GM12878 (cell line): ENCODE results near the gene NSDHL. TPM values are rescaled to one million over a fixed set of nuclear protein-coding genes. Genes with fewer than 3 reads are reported as not detected.

Experiments
- ATAC-seq: fragments of 200-7000 bp; cut with Tn5 transposase; 3 replicates; pipeline ENCODE4 v1.9.1; 2020; ENCODE audit warnings: mild to moderate bottlenecking, moderate library complexity
- BruUV-seq: library from RNA; stranded (reverse); fragments of 400-500 nt; replicated peaks from 2 replicates; lab custom pipeline; 2021; lab: Mats Ljungman, UMichigan
- CTCF ChIA-PET: fragments of 300-600 bp; sonication (Branson Sonifier 250); formaldehyde crosslinking; extraction: SDS; loops from one replicate; lab custom pipeline; 2021; ENCODE audit warnings: inconsistent platforms; lab: Yijun Ruan, JAX
- POLR2A ChIA-PET: fragments of 350-600 bp; formaldehyde crosslinking; extraction: SDS; loops from one replicate; lab custom pipeline; 2021; ENCODE audit warnings: inconsistent platforms; lab: Charles Lee
- RAD21 ChIA-PET: fragments of 300-600 bp; sonication (Branson Sonifier 250); formaldehyde crosslinking; loops from one replicate; lab custom pipeline; 2023; ENCODE audit warnings: antibody characterized with exemption; ENCODE audit not compliant: unreplicated experiment; lab: Charles Lee
- SMC1A ChIA-PET: fragments of 300-600 bp; sonication (Branson Sonifier 250); formaldehyde crosslinking; loops from one replicate; lab custom pipeline; 2023; ENCODE audit not compliant: unreplicated experiment, uncharacterized antibody; lab: Charles Lee
- DNase-seq: peaks from one replicate; pipeline ENCODE4 v3.0.0-alpha.2; 2011; ENCODE audit warnings: low read depth, low spot score
- FAIRE-seq: peaks from 3 replicates; lab custom pipeline; 2011; peaks lifted over from hg19 to GRCh38; lab: Jason Lieb, UNC
- H2AFZ ChIP-seq: 2 replicates; pipeline ENCODE4 v1.6.0; 2011; ENCODE audit warnings: low read depth, low read length, control low read depth; ENCODE audit not compliant: control insufficient read depth
- H3K27ac ChIP-seq: 2 replicates; pipeline ENCODE4 v1.5.1; 2011; ENCODE audit warnings: control low read depth; ENCODE audit not compliant: control insufficient read depth, insufficient read depth
- H3K27me3 ChIP-seq, 2 experiments: replicated peaks in 1 of 2; 2 replicates each; pipeline versions ENCODE4 v1.6.0 to v1.6.1; 2011; ENCODE audit warnings: low read length in 1 of 2; ENCODE audit not compliant: control insufficient read depth in 2 of 2, insufficient read depth in 2 of 2
- H3K36me3 ChIP-seq, 2 experiments: 2 replicates each; pipeline ENCODE4 v1.5.1; 2011; ENCODE audit warnings: low read length in 1 of 2; ENCODE audit not compliant: control insufficient read depth in 2 of 2, insufficient read depth in 2 of 2
- H3K4me1 ChIP-seq: 2 replicates; pipeline ENCODE4 v1.6.1; 2011; ENCODE audit warnings: mild to moderate bottlenecking, low read length, moderate library complexity, mixed read lengths; ENCODE audit not compliant: control insufficient read depth, insufficient read depth
- H3K4me2 ChIP-seq: 2 replicates; pipeline ENCODE4 v1.6.0; 2011; ENCODE audit warnings: control low read depth; ENCODE audit not compliant: control insufficient read depth, insufficient read depth
- H3K4me3 ChIP-seq: fragments of 200-600 bp; sonication (generic); 2 replicates; pipeline ENCODE4 v1.5.1; 2016
- H3K79me2 ChIP-seq: 2 replicates; pipeline ENCODE4 v1.6.0; 2011; ENCODE audit warnings: low read length; ENCODE audit not compliant: control insufficient read depth, insufficient read depth
- H3K9ac ChIP-seq: 2 replicates; pipeline ENCODE4 v1.8.0; 2011; ENCODE audit warnings: low read length, control low read depth, mixed read lengths; ENCODE audit not compliant: control insufficient read depth, insufficient read depth
- H3K9me3 ChIP-seq: replicated peaks from 3 replicates; pipeline ENCODE4 v1.5.1; 2011; ENCODE audit warnings: mild to moderate bottlenecking, low read length; ENCODE audit not compliant: control insufficient read depth, insufficient read depth
- H4K20me1 ChIP-seq: 2 replicates; pipeline ENCODE4 v1.6.0; 2011; ENCODE audit not compliant: control insufficient read depth, insufficient read depth
- CBX5 ChIP-seq: sonication (generic); IDR thresholded peaks from 2 replicates; pipeline ENCODE4 v1.6.1; 2016; ENCODE audit warnings: low read depth, moderate library complexity, mild to moderate bottlenecking, inconsistent platforms
- CHD2 ChIP-seq: IDR thresholded peaks from 2 replicates; pipeline ENCODE4 v1.6.1; 2011; ENCODE audit warnings: low read depth, low read length, improper control_type of control experiment, borderline replicate concordance
- FOS ChIP-seq: IDR thresholded peaks from 3 replicates; pipeline ENCODE4 v1.6.1; 2011; ENCODE audit warnings: borderline replicate concordance; ENCODE audit not compliant: insufficient read length; ENCODE audit errors: extremely low read depth
- FOXK2 ChIP-seq: fragments of 450-650 bp; IDR thresholded peaks from 2 replicates; pipeline ENCODE4 v1.6.1; 2017; ENCODE audit warnings: mild to moderate bottlenecking, moderate library complexity
- GABPA ChIP-seq: IDR thresholded peaks from 2 replicates; pipeline ENCODE4 v1.6.1; 2014; ENCODE audit warnings: antibody characterized with exemption, low read depth, mild to moderate bottlenecking, inconsistent platforms
- IKZF1 ChIP-seq: fragments of 450-650 bp; conservative IDR thresholded peaks from 2 replicates; pipeline ENCODE4 v1.6.1; 2017; ENCODE audit warnings: antibody characterized with exemption, mild to moderate bottlenecking
- IKZF2 ChIP-seq, 2 experiments: fragments of 450-650 bp; IDR thresholded peaks; 2 replicates each; pipeline ENCODE4 v1.6.1; 2017; ENCODE audit warnings: mild to moderate bottlenecking in 2 of 2, moderate library complexity in 2 of 2
- IRF4 ChIP-seq: IDR thresholded peaks from 2 replicates; pipeline ENCODE4 v1.6.1; 2011; ENCODE audit warnings: low read depth, low read length
- MTA2 ChIP-seq: fragments of 450-650 bp; IDR thresholded peaks from 2 replicates; pipeline ENCODE4 v1.6.1; 2016; ENCODE audit warnings: low read depth, mild to moderate bottlenecking, moderate library complexity
- MTA3 ChIP-seq: IDR thresholded peaks from 2 replicates; pipeline ENCODE4 v1.6.1; 2012; ENCODE audit warnings: low read length, inconsistent platforms, borderline replicate concordance
- NR2C1 ChIP-seq: fragments of 450-650 bp; IDR thresholded peaks from 2 replicates; pipeline ENCODE4 v1.6.1; 2017; ENCODE audit warnings: antibody characterized with exemption, mild to moderate bottlenecking, moderate library complexity
- NR2F1 ChIP-seq: fragments of 450-650 bp; conservative IDR thresholded peaks from 2 replicates; pipeline ENCODE4 v1.6.1; 2017; ENCODE audit warnings: mild to moderate bottlenecking
- POLR2AphosphoS5 ChIP-seq: IDR thresholded peaks from 2 replicates; pipeline ENCODE4 v1.6.1; 2011; ENCODE audit warnings: mild to moderate bottlenecking, low read length, inconsistent platforms
- POU2F2 ChIP-seq: IDR thresholded peaks from 3 replicates; pipeline ENCODE4 v1.6.1; 2011; ENCODE audit warnings: low read depth, mild to moderate bottlenecking, low read length, borderline replicate concordance
- RAD21 ChIP-seq: IDR thresholded peaks from 2 replicates; pipeline ENCODE4 v1.6.1; 2011; ENCODE audit warnings: mild to moderate bottlenecking, low read depth, low read length, moderate library complexity; ENCODE audit not compliant: insufficient read depth
- RAD51 ChIP-seq: fragments of 450-650 bp; IDR thresholded peaks from 2 replicates; pipeline ENCODE4 v1.6.1; 2016; ENCODE audit warnings: moderate library complexity, mild to moderate bottlenecking, inconsistent platforms
- SP1 ChIP-seq: IDR thresholded peaks from one replicate; pipeline ENCODE4 v1.6.1; 2011; ENCODE audit warnings: low read depth, low read length
- SREBF1 ChIP-seq: IDR thresholded peaks from 2 replicates; pipeline ENCODE4 v1.6.1; 2012; ENCODE audit warnings: mild to moderate bottlenecking, low read length
- TAF1 ChIP-seq: IDR thresholded peaks from 2 replicates; pipeline ENCODE4 v1.6.1; 2011; ENCODE audit warnings: mild to moderate bottlenecking, low read depth, low read length, borderline replicate concordance
- TARDBP ChIP-seq: IDR thresholded peaks from 2 replicates; pipeline ENCODE4 v1.6.1; 2016; ENCODE audit warnings: borderline replicate concordance
- TCF12 ChIP-seq: IDR thresholded peaks from 2 replicates; pipeline ENCODE4 v1.6.1; 2011; ENCODE audit warnings: low read depth, mild to moderate bottlenecking, low read length
- YBX1 ChIP-seq: fragments of 450-650 bp; IDR thresholded peaks from 2 replicates; pipeline ENCODE4 v1.6.1; 2016; ENCODE audit warnings: antibody characterized with exemption
- WGBS: methylation state at CpG from one replicate; pipeline ENCODE4 v1.1.6; 2016; ENCODE audit warnings: low lambda C conversion rate; ENCODE audit not compliant: insufficient replicate concordance, insufficient coverage; ENCODE audit errors: missing lambda C conversion rate; 5-methylcytosine and 5-hydroxymethylcytosine counted together
- in situ Hi-C: fragments of 300-500 bp; cut with MboI; formaldehyde crosslinking; loops from 9 replicates; pipeline ENCODE4 v1.14.3; 2018; ENCODE audit warnings: mixed read lengths
- intact Hi-C: fragments of 100-400 bp; cut with micrococcal nuclease; formaldehyde crosslinking; loops from one replicate; pipeline ENCODE4 v1.14.2; 2022; ENCODE audit not compliant: unreplicated experiment
- polyA plus RNA-seq, 11 experiments: library from polyadenylated mRNA; depleted of rRNA in 4 of 11; unstranded in 6 of 11; stranded (reverse) in 5 of 11; fragments of >200 nt; fragmentation: Nextera tagmentation in 4 of 11; fragmentation: Illumina TruSeq in 1 of 11; extraction: Ambion mirVana in 4 of 11; extraction: Trizol in 1 of 11; gene quantifications; 1 replicate in 1 of 11; 2 replicates in 10 of 11; pipeline versions ENCODE4 v1.2.1 to v1.2.3, GENCODE V29; 2011 to 2016; ENCODE audit warnings: inconsistent platforms in 2 of 11, missing spikeins in 2 of 11, low read depth in 1 of 11
- total RNA-seq, 4 experiments: library from RNA; depleted of rRNA in 3 of 4; stranded (reverse); fragments of >200 nt in 3 of 4; fragmentation: Illumina TruSeq in 1 of 4; extraction: Trizol in 1 of 4; gene quantifications; 2 replicates each; pipeline versions ENCODE4 v1.2.1 to v1.2.3, GENCODE V29; 2013 to 2021
- TF ChIP-seq, protein P1 (sequence below): fragments of 450-650 bp; IDR thresholded peaks from 2 replicates; pipeline ENCODE4 v1.6.1; 2014; ENCODE audit warnings: mild to moderate bottlenecking
- TF ChIP-seq, protein P2 (sequence below): fragments of 150-350 bp; IDR thresholded peaks from 2 replicates; pipeline ENCODE4 v1.6.1; 2014; ENCODE audit warnings: mild to moderate bottlenecking, low read depth, low read length

Gene NSDHL
- total and polyA plus RNA-seq, 10 of the 15 experiments (the other 5 are each of a cell fraction or from before 2014, with no cell fraction given), result 16.9 to 37.1 (median 26.9) TPM

GRCh38 chrX:152865232-152865920 is 34.5 kb downstream of the NSDHL start (continued):
- TF ChIP-seq, protein P1, sequence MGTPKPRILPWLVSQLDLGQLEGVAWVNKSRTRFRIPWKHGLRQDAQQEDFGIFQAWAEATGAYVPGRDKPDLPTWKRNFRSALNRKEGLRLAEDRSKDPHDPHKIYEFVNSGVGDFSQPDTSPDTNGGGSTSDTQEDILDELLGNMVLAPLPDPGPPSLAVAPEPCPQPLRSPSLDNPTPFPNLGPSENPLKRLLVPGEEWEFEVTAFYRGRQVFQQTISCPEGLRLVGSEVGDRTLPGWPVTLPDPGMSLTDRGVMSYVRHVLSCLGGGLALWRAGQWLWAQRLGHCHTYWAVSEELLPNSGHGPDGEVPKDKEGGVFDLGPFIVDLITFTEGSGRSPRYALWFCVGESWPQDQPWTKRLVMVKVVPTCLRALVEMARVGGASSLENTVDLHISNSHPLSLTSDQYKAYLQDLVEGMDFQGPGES, result no peak
- no peak for TF ChIP-seq TAF1
- TF ChIP-seq SREBF1, result no peak
- TF ChIP-seq GABPA, result no peak
- no peak for TF ChIP-seq NR2C1
- TF ChIP-seq POU2F2, result no peak
- no peak for TF ChIP-seq RAD51

GRCh38 chrX:152866386-152866785 is 35.5 kb downstream of the NSDHL start:
- H3K4me3 ChIP-seq, result no peak overlapping the region
- no peak overlapping the region for H3K27ac ChIP-seq
- BruUV-seq, result no TSS peak
- H3K27me3 ChIP-seq, result no peaks in the 10 kb centered on the region
- WGBS, result 53% methylated on average over 5 of the region's 5 CpGs
- ChIA-PET RAD21 (no interaction called here), CTCF (no interaction called here), POLR2A (no interaction called here), SMC1A (no interaction called here)
- H3K4me2 ChIP-seq, result no peak overlapping the region
- FAIRE-seq (no peak), ATAC-seq (no peak), DNase-seq (no peak)
- no peak overlapping the region for H2AFZ ChIP-seq
- TF ChIP-seq YBX1 (no peak), RAD21 (no peak), IKZF1 (no peak), CHD2 (no peak), MTA3 (no peak), FOXK2 (no peak), MTA2 (no peak), POLR2AphosphoS5 (no peak), TCF12 (no peak), IRF4 (no peak), FOS (no peak), SP1 (no peak), TARDBP (no peak), IKZF2 (IDR thresholded peaks at IDR 0.05) (no peak), CBX5 (no peak), NR2F1 (no peak)
- TF ChIP-seq, protein P2, sequence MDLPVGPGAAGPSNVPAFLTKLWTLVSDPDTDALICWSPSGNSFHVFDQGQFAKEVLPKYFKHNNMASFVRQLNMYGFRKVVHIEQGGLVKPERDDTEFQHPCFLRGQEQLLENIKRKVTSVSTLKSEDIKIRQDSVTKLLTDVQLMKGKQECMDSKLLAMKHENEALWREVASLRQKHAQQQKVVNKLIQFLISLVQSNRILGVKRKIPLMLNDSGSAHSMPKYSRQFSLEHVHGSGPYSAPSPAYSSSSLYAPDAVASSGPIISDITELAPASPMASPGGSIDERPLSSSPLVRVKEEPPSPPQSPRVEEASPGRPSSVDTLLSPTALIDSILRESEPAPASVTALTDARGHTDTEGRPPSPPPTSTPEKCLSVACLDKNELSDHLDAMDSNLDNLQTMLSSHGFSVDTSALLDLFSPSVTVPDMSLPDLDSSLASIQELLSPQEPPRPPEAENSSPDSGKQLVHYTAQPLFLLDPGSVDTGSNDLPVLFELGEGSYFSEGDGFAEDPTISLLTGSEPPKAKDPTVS, result no peak
- no peaks in the 10 kb centered on the region for H4K20me1 ChIP-seq
- intact Hi-C loops (no loop called here), in situ Hi-C loops (no loop called here)
- H3K9ac ChIP-seq, result no peak overlapping the region
- H3K4me1 ChIP-seq, result no peaks in the 10 kb centered on the region
- H3K79me2 ChIP-seq, result no peaks in the 10 kb centered on the region
- no peaks in the 10 kb centered on the region; the same call in 2 of the 3 replicates for H3K9me3 ChIP-seq
- peaks cover 0 to 2% of the 10 kb centered on the region in 2 experiments for H3K36me3 ChIP-seq
